ENCODE measurements around the gene TBC1D13.

The TBC1D13 gene

GRCh38 chr9:128810873-128811272 lies 23.8 kb downstream of the TBC1D13 start:
- TF ChIP-seq, protein P1, sequence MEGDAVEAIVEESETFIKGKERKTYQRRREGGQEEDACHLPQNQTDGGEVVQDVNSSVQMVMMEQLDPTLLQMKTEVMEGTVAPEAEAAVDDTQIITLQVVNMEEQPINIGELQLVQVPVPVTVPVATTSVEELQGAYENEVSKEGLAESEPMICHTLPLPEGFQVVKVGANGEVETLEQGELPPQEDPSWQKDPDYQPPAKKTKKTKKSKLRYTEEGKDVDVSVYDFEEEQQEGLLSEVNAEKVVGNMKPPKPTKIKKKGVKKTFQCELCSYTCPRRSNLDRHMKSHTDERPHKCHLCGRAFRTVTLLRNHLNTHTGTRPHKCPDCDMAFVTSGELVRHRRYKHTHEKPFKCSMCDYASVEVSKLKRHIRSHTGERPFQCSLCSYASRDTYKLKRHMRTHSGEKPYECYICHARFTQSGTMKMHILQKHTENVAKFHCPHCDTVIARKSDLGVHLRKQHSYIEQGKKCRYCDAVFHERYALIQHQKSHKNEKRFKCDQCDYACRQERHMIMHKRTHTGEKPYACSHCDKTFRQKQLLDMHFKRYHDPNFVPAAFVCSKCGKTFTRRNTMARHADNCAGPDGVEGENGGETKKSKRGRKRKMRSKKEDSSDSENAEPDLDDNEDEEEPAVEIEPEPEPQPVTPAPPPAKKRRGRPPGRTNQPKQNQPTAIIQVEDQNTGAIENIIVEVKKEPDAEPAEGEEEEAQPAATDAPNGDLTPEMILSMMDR (IDR thresholded peaks at IDR 0.05; ENCODE audit: insufficient read depth, missing control alignments) = no peak
- DNase-seq (ENCODE audit: insufficient read length, low spot score) (no peak), FAIRE-seq (no peak)

GRCh38 chr9:128818099-128818838 lies 31.2 kb downstream of the TBC1D13 start, which contains the start of gene ENDOG:
Gene ENDOG (plus strand): TSS chr9:128818500. CDS start chr9:128818685, 185 bp downstream.
- no peak for FAIRE-seq
- TF ChIP-seq, protein P1 (IDR thresholded peaks at IDR 0.05; ENCODE audit: insufficient read depth, missing control alignments) = peak; percentile 83

GRCh38 chr9:128818839-128819715 lies 32.0 kb downstream of the TBC1D13 start:
- DNase-seq (ENCODE audit: insufficient read length, low spot score) (no peak), FAIRE-seq (no peak)
- TF ChIP-seq, protein P1 (IDR thresholded peaks at IDR 0.05; ENCODE audit: insufficient read depth, missing control alignments) = no peak

More at GRCh38 chr9:128818099-128818838, 31.2 kb downstream of the TBC1D13 start, which contains the start of gene ENDOG:
- DNase-seq (ENCODE audit: insufficient read length, low spot score) = peak; percentile 93

GRCh38 chr9:128819716-128820664 lies 32.9 kb downstream of the TBC1D13 start:
- TF ChIP-seq, protein P1 (IDR thresholded peaks at IDR 0.05; ENCODE audit: insufficient read depth, missing control alignments) = no peak
- FAIRE-seq = peak; percentile 85

GRCh38 chr9:128820665-128821583 lies 33.9 kb downstream of the TBC1D13 start:
- DNase-seq (ENCODE audit: insufficient read length, low spot score) = no peak
- TF ChIP-seq, protein P1 (IDR thresholded peaks at IDR 0.05; ENCODE audit: insufficient read depth, missing control alignments) = no peak
- FAIRE-seq = no peak

More at GRCh38 chr9:128819716-128820664, 32.9 kb downstream of the TBC1D13 start:
- peak; percentile 76 for DNase-seq (ENCODE audit: insufficient read length, low spot score)
